NCI-H2227 (cell line): Measurements from ENCODE around the gene FTL.
A peak's percentile ranks its signal among the peaks of the same experiment; 100 is the strongest.

ENCODE experiments used
- DNase-seq: peaks from one replicate; lab custom pipeline; 2025; ENCODE audit not compliant: unreplicated experiment; lab: John Stamatoyannopoulos, UW

FTL gene

DNA sequence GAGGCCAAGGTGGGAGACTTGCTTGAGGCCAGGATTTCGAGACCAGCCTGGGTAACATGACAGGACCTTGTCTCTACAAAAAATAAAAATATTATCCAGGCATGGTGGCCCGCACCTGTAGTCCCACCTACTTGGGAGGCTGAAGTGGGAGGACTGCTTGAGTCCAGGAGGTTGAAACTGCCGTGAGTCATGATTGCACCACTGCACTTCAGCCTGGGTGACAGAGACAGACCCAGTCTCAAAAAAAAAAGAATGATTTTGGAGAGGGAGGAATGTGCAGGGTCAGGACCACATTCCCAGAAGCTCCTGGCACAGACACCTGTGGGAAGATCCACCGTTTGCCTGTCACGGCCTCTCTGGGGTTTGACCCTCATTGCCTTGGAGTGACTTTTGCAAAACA lies 19.7 kb upstream of the FTL start:
- DNase-seq, result no peak

DNA sequence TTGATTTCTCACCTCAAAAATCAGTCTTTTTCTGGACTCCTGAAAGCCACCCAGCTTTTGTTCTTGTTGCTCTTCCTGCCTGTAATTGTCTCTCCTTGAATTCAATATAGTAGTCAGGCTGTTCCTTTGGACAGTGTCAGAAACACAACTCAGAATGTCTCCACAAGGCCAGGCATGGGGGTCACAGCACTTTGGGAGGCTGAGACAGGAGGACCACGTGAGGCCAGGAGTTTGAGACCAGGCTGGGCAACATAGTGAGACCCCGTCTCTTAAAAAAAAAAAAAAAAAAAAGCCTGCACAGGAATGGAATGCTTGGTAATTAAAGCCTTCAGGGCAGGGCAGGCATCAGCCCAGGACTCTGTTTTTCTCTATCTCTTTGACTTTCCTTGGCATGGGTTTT lies 19.3 kb upstream of the FTL start:
- no peak for DNase-seq

DNA sequence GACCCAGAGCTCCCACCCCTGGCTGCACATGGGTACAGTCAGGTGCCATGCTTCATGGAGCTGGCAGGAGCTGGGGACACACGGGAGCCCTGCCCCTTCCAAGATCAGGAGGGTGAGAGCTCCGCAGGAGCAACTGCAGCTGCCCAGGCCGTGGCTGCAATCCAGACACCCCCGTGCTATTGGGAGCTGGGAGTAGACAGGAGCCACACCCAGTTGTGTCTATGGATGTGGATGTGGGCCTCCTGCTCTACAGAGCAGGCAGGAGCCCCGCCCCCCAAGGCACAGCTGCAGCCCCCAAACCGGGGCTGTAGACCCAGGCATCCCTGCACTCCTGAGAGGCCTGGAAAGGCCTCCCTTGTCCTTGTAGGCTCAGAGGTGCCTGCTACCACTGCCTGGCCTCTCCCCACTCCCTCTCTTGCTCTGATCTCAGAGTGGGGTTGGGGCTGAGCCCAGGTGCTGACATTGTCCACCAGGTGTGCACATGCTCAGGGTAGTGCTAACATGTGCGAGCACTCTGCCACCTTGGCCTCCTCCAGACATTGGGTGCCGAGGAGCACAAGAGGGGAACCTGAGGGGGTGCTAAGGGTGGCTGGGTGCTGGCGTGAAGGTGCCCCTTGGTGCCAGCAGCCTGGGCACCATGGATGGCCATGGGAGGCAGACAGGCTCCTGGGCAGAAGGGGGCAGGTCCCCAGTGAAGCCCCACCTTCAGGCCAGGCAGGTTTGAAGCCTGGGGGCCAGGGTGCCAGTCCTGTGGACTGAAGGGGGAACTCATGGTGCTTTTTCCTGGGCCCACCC lies 18.4 kb upstream of the FTL start:
- DNase-seq, result no peak

DNA sequence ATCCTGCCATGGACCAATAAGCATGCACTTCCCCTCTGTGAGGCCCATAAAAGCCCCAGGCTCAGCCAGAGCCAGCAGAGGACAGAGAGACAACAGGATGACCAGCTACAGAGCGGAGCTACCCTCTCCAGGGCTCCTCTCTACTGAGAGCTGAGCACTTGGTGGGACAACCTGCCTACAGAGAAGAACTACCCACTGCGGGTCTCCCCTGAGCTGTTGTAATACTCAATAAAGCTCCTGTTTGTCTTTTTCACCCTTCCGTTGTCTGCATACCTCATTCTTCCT lies 17.9 kb upstream of the FTL start:
- DNase-seq, result no peak

DNA sequence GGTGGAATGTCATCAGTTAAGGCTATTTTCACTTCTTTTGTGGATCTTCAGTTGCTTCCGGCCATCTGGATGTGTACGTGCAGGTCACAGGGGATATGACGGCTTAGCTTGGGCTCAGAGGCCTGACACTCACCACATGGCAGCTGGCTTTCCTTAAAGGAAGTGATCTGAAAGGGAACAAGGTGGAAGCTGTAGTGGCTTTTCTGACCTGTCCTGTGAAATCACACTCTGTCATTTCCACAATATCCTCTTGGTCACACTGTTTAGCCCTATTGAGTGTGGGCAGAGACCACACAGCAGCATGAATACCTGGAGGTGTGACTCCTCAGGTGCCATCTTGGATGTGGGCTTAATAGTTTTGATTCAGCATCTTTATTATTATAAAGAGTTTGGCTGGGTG lies 14.9 kb upstream of the FTL start:
- no peak for DNase-seq

DNA sequence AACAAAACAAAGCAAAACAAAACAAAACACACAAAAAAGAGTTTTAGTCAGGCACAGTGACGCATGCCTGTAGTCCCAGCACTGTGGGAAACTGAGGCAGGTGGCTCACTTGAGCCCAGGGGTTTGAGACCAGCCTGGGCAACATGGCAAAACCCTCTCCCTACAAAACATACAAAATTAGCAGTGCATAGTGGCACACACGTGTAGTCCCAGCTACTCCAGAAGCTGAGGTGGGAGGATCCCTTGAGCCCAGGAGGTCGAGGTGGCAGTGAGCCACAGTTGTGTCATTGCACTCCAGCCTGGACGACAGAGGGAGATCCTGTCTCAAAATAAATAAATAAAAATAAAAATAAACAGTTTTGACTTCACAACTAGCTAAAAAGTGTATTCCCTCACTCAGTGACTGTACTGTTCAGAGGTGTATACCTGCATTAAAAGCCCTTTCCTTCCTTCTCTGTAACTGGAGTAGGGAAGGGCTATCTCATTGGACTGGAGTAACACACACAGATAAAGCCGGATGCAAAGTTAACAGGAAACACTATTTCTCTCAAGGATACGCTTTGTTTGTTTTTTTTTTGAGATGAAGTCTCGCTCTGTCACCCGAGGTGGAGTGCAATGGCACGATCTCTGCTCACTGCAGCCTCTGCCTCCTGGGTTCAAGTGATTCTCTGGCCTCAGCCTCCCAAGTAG lies 14.1 kb upstream of the FTL start:
- no peak for DNase-seq

DNA sequence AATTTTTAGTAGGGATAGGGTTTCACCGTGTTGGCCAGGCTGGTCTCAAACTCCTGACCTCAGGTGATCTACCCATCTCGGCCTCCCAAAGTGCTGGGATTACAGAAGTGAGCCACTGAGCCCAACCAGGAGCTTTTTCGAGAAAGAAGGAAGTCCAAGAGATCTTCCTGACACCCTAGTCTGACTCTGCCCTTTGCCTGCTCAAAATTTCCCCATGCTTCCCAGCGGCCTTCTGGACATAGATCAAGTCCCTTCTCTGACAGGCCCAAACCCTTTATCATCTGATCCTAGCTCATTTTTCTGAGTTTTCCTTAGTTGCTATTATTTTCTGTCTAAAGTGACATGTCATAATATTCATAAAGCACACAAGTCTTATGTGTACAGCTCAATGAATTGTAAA lies 12.0 kb upstream of the FTL start:
- no peak for DNase-seq

DNA sequence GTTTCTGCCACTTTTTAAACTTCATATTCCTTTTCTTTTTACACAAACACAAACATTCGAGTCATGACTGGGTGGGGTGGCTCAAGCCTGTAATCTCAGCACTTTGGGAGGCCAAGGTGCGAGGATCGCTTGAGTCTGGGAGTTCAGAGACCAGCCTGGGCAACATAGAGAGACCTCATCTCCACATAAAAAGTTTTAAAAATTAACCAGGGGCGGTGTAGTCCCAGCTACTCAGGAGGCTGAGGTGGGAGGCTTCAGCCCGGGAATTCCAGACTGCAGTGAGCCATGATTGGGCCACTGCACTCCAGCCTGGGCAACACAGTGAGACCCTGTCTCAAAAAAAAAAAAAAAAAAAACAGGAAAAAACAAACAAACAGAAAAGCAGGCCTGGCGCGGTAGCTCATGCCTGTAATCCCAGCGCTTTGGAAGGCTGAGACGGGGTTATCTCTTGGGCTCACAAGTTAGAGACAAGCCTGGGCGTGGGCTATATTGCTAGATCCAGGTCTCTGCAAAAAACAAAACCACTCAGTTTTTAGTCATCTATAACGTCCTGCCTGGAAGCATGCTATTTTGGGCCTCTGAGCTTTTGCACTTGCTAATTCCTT lies 11.0 kb upstream of the FTL start:
- no peak for DNase-seq

DNA sequence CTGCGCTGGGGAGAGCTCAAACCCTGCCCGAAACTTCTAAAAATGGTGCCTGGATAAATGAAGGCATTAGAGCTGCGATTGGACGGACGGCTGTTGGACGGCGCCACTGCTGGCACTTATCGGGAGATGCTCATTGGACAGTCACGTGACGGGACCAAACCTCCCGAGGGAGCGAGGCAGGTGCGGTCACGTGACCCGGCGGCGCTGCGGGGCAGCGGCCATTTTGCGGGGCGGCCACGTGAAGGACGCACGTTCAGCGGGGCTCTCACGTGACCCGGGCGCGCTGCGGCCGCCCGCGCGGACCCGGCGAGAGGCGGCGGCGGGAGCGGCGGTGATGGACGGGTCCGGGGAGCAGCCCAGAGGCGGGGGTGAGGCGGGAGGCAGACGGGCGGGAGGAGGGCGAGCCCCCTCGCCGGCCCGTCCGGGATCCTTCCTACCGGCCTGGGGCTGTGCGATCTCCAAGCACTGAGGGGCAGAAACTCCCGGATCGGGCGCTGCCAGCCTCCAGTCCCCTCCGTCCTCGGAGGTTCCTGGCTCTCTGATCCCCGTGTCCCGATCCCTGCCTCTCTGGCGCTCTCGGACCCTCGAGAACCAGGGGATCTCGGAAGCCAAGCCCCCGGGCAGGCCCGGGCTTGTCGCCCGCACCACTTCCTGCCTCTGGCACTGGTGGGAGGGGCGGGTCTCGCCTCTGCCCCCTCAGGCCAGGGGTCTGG lies 10.4 kb upstream of the FTL start, which contains the start of gene BAX:
Gene BAX, plus strand, starts transcription at position 281 of the 713 bp plus-strand sequence. Its CDS starts 54 bp downstream, at position 335.
- DNase-seq, result peak; percentile 98

DNA sequence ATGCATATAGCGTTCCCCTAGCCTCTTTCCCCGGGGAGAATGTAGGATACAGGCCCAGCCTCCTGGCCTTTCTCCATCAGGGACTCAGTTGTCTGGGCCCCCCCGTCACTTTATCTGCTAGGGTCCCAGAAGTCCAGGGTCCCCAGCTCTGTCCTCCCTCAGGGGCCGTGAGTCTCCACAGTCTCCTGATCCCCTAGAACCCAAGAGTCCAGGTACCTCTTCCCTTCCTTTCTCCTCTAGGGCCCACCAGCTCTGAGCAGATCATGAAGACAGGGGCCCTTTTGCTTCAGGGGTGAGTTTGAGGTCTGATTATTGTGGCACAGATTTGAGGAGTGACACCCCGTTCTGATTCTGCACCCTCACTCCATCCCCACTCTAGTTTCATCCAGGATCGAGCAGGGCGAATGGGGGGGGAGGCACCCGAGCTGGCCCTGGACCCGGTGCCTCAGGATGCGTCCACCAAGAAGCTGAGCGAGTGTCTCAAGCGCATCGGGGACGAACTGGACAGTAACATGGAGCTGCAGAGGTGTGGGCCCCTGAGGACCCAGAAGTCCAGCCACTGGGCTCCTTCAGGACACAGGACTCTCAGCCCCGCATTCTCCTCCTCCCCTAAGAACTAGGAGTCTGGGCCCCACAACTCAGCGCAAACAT lies 9.7 kb upstream of the FTL start:
- DNase-seq, result no peak

DNA sequence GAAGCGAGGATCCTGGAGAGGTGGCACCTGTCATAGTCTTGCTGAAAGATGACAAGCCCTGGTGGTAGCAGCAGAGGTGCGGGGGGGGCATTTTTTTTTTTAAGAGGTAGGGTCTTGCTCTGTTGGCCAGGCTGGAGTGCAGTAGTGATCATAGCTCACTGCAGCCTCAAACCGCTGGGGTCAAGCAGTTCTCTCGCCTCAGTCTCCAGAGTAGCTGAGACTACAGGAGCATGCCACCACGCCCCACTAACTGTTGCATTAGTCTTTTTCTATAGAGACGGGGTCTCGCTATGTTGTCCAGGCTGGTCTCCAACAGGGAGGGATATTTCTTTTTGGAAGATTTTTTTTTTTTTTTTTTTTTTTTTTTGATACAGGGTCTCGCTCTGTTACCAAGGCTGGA lies 7.1 kb upstream of the FTL start:
- no peak for DNase-seq

DNA sequence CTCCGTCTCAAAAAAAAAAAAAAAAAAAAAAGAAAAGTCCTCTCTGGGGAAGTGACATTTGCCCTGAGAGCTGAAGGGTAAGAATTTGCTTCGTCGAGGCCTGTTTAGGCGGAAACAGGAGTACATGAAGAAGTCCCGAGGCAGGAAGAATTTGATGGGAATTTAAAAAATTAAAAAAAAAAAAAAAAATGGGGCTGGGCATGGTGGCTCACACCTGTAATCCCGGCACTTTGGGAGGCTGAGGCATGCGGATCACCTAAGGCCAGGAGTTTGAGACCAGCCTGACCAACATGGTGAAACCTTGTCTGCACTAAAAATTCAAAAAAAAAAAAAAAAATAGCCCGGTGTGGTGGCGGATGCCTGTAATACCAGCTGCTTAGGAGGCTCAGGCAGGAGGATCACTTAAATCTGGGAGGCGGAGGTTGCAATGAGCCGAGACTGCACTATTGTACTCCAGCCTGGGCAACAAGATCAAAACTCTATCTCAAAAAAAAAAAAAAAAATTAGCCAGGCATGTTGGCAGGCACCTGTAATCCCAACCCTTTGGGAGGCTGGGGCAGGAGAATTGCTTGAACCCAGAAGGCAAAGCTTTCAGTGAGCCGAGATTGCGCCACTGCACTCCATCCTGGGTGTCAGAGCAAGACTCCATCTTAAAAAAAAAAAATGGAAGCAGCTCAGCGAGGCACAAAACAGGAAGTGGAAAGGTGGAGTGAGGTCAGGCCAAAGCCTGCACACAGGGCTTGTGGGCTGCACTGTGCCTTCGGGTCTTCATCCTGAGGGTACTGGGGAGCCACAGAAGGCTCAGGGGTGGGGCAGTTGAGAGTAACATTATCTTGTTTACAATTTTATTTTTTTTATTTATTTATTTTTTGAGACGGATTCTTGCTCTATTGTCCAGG lies 5.5 kb upstream of the FTL start:
- DNase-seq, result no peak

DNA sequence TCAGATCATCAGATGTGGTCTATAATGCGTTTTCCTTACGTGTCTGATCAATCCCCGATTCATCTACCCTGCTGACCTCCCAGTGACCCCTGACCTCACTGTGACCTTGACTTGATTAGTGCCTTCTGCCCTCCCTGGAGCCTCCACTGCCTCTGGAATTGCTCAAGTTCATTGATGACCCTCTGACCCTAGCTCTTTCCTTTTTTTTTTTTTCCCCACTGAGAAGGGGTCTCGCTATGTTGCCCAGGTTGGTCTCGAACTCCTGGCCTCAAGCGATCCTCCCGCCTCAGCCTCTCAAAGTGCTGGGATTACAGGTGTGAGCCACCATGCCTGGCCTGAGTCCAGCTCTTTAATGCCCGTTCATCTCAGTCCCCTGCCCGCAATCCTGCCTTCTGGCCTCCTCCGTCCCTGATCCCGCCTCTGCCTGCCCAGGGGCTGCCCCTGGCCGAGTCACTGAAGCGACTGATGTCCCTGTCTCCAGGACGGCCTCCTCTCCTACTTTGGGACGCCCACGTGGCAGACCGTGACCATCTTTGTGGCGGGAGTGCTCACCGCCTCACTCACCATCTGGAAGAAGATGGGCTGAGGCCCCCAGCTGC lies 4.0 kb upstream of the FTL start:
- no peak for DNase-seq

DNA sequence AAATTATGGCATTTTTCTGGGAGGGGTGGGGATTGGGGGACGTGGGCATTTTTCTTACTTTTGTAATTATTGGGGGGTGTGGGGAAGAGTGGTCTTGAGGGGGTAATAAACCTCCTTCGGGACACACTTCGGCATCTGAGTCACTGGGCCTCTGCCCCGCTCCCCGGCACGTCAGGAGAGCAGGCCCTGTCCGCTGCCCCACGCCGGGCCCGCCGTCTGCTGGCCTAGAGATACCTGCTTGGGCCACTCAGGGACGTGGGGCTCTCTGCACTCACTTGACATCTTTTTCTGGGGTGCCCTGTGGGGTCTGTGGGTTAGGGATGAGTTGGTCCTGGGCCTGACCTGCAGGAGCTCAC lies 3.5 kb upstream of the FTL start:
- no peak for DNase-seq

DNA sequence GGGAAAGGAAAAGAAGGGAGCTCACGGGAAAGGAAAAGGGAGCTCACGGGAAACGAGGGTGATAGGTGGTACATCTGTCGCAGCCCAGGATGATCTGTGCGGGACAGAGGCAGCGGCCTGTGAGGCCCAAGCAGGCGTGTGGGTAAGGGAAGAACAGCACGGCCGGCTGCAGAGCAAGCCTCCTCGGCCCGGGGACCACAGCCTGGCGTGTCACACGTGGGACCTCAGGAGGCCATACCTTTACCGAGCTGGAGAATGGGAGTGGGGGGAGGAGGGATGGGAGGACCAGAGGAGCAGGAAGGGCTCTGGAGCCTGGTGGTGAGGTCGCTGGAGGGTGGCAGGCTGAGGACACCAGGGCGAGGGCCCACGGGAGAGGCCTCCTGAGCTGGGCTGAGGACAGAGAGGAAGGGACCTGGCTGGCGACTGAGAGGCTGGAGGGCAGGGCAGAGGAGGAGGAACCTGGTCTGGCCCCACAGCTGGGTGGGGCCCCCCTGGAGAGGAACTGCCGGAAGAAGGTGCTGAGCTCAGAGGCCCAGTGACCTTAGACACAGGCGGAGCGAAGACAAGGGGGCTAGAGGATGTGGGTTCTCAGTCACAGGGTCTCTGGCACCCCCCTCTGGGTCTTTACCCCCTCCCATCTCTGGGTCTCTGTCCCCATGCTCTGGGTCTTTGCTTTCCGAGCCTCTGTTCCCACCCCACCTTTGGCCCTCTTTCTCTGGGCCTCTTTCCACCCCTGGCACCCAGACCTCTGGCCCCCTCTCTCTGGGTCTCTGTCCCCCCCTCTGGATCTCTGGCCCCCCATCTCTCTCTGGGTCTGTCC lies 2.9 kb upstream of the FTL start:
- DNase-seq, result no peak

DNA sequence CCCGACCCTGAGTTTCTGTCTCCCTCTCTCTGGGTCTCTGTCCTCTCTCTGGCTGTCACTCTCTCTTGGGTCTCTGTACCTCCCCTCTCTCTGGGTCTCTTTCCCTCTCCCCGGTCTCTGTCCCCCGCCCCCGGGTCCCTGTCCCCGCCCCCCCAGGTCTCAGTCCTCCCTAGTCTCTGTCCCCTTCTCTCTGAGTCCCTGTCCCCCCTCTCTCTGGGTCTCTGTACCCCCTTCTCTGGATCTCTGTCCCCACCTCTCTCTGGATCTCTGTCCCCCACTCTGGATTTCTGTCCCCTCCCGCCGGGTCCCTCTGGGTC lies 2.3 kb upstream of the FTL start:
- DNase-seq, result no peak

DNA sequence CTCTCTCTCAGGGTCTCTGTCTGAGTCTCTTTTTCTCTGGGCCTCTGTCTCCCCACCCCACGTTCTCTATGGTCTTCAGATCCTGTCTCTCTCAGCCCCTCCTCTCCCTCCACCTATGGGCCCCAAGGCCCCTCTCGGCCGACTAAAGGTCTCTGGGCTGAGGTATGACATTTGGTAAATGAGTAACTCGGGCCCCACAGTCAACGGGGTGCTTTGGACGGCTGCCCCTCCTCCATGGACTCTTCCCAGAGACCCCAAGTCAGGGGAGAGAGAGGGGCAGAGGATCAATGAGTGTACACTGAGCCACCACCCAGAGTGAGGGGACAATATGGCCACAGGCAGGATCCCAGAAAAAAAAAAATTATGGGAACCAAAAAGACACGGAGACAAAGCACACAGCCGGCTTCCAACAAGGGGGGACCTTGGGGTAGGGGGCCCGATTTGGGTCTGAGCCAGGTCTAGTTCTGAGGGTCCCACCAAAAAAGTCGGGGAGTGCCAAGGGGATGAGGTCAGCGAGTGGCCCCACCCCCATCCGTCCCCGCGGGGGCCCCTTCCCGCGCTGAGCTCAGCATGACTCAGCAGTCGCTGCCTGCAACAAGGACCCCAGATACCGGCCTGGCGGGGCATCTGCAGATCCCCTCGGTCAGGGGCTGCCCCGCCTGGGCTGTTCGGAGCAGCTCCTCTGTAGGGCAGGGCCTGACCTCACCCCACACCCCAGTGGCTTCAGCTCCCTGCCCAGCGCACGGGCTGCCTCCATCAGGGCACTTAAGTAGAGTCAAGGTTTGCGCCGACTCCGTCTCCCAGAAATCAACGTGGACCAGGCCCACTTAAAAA lies 1.5 kb upstream of the FTL start:
- no peak for DNase-seq

DNA sequence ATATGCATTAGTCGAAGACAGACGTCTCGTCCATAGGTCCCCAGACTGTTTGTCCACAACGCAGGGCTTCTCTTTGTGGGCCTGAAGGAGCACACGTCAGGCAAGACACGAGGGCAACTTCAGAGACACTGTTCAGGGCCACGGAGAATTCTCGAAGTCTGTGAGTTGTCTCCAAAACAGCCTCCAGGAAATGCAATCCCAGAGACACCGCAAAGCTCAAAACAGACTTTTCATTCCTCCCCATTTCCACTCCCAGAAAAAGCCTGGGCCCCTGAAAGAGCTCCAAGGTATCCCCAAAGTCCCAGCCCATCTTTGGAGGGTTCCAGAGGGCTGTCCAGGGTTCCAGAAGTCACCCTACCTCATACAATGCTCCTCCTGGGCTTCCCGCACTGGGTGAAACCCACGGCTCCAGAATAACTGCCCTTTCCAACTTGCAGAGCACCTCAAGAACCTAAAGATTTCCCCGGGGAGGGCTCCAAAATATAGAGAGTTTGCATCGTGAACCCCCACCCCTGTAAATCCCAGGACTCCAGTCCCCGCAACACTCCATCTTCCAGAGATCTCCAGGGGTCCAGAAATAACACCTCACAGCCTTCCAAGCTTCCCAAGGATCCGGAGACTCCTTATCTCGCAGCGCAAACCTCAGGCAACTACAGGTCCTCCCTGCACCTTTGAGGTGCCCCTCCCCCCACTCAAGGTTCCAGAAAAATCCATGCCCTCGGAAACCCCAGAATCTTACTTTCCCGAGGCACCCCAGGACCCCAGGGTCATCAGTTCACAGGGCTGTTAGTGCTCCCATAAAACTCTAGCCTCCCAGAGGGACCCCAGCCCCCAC lies 687 bp upstream of the FTL start:
- DNase-seq, result no peak
